ENCODE data around the gene SLFNL1. TPM values are rescaled to one million over a fixed set of nuclear protein-coding genes. Genes with fewer than 3 reads are reported as not detected.

The SLFNL1 gene
- total and polyA plus RNA-seq, 4 experiments from 2014 or later, result 0.77 to 1.6 (median 1.2) TPM; not detected in 1

DNA sequence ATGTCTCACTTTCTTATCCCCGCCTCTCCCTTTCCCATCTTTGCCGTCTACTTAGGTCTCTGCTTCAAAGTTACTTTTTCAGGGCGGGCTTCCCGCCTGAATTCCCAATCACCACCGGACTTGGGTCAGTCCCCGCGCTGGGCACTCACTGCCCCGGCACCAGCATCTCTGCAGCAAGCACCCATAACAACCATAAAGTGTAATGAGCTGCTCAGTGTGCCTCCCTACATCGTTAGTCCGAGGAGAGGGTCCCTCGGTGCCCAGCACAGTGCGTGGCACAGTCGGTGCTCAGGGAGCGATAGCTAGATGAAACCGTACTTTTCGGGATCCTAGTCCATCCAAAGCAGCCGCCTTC, 42.7 kb downstream of the SLFNL1 start:
- H3K4me3 Mint-ChIP-seq, result peak overlapping the region; percentile 81 to 89 (median 84)
- peaks cover 25% of the 10 kb centered on the region for H3K4me1 ChIP-seq (ENCODE audit: insufficient read depth, low read length)
- H3K4me3 ChIP-seq (ENCODE audit: low read length in 2 of 2), result peak overlapping the region; percentile 45 to 80
- no peaks in the 10 kb centered on the region for H3K27me3 ChIP-seq (ENCODE audit: insufficient read depth, low read length)
- H3K36me3 Mint-ChIP-seq, result peaks cover 0 to 11% of the 10 kb centered on the region in 2 donors
- no peaks in the 10 kb centered on the region for H3K9me3 Mint-ChIP-seq
- ChIA-PET POLR2A (ENCODE audit: partially characterized antibody) (interaction anchor here (0.6 to 2.9 kb wide), 7 partner anchors 11 to 290 kb away, joined by 3 to 25 read pairs (median 4); partner anchors contain the start of genes CITED4 and NFYC), CTCF (ENCODE audit: partially characterized antibody) (interaction anchor here (1.1 to 3.8 kb wide), 5 partner anchors 15 to 29 kb away, joined by 3 to 32 read pairs (median 5); no protein-coding TSS in a partner anchor)
- H3K27me3 Mint-ChIP-seq, result no peaks in the 10 kb centered on the region
- peaks cover 17 to 27% (median 22%) of the 10 kb centered on the region in 4 donors for H3K4me1 Mint-ChIP-seq
- peak in 2 of 5 donors; percentile 6 to 9 for DNase-seq
- no peaks in the 10 kb centered on the region for H3K9me3 ChIP-seq (ENCODE audit: control insufficient read depth in 1 of 2, low read length in 2 of 2)
- peak overlapping the region in 6 of 7 donors; percentile 61 to 90 (median 88) for H3K27ac Mint-ChIP-seq
- intact Hi-C loops (cut with micrococcal nuclease), result loop anchor here (1.0 to 5.0 kb wide), 3 partner anchors 24 to 1402 kb away; partner anchors contain the start of gene PABPC4
- H3K27ac ChIP-seq (ENCODE audit: low read depth, low read length), result peak overlapping the region; percentile 81
- H3K36me3 ChIP-seq (ENCODE audit: insufficient read depth, low read length), result peaks cover 8% of the 10 kb centered on the region

DNA sequence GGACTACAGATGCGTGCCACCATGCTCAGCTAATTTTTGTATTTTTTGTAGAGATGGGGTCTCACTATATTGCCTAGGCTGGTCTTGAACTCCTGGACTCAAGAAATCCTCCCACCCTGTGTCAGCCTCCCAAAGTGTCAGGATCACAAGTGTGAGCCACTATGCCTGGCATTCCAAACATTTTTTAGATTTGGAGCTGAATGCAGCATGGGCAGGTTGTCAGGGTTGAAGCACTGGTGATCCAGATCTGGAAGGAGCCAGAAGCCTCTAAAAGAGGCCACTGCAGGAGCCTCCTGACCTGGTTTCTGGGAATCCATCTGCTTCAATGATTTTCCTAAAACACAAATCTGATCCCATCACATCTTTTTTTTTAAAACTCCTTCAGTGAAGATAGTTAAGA, 43.8 kb downstream of the SLFNL1 start:
- Mint-ChIP-seq H3K27me3 (no peaks in the 10 kb centered on the region), H3K27ac (peak overlapping the region in 1 of 7 donors; percentile 38), H3K36me3 (peaks cover 0 to 7% of the 10 kb centered on the region in 2 donors), H3K4me1 (peaks cover 15 to 24% (median 18%) of the 10 kb centered on the region in 4 donors), H3K9me3 (no peaks in the 10 kb centered on the region), H3K4me3 (peak overlapping the region in 3 of 8 donors; percentile 8 to 28 (median 20))
- no peaks in the 10 kb centered on the region for H3K36me3 ChIP-seq (ENCODE audit: insufficient read depth, low read length)
- no peak overlapping the region for H3K27ac ChIP-seq (ENCODE audit: low read depth, low read length)
- no peaks in the 10 kb centered on the region for H3K9me3 ChIP-seq (ENCODE audit: control insufficient read depth in 1 of 2, low read length in 2 of 2)
- CTCF ChIA-PET (ENCODE audit: partially characterized antibody), result interaction anchor here (3.8 kb wide), 1 partner anchor 26 kb away, joined by 32 read pairs; no protein-coding TSS in a partner anchor
- no peak for DNase-seq
- no peak overlapping the region for H3K4me3 ChIP-seq (ENCODE audit: low read length in 2 of 2)
- POLR2A ChIA-PET (ENCODE audit: partially characterized antibody), result interaction anchor here (0.6 kb wide), 1 partner anchor 25 kb away, joined by 3 read pairs; no protein-coding TSS in a partner anchor
- peaks cover 25% of the 10 kb centered on the region for H3K4me1 ChIP-seq (ENCODE audit: insufficient read depth, low read length)
- intact Hi-C loops (cut with micrococcal nuclease), result loop anchor here (5.0 kb wide), 1 partner anchor 1400 kb away; the partner anchor contains the start of gene PABPC4
- H3K27me3 ChIP-seq (ENCODE audit: insufficient read depth, low read length), result no peaks in the 10 kb centered on the region

DNA sequence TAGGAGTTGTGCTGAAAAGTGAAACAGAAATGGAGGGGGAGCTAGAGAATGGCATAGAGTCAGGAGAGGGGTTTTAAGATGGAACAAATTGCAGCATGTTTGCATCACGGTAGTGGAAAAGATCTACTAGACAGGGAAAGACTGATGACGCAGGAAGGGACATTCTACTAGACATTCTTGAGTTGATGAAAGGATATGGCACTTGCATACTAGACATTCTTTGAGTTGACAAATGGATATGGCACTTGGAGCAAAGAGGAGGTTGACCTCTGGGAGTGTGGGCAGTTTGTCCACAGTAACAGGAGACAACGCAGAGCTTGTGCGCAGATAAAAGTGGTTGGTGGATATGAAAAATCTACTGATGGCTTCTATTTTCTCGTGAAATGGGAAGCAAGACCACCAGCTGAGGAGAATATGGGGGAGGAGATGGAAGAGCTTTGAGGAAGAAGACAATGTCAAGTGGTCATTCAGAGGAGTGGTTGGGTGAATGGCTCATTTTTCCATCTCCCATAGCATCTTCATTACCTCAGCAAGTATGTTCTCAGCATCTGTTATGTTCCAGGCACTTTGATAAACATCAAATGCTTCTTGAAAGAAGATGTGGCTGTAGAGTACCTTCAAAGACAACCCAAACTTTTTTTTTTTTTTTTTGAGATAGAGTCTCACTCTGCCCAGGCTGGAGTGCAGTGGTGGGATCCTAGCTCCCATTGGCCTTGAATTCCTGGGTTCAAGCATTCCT, 44.4 kb downstream of the SLFNL1 start:
- H3K4me3 ChIP-seq (ENCODE audit: low read length in 2 of 2), result no peak overlapping the region
- no peak for DNase-seq
- H3K4me1 ChIP-seq (ENCODE audit: insufficient read depth, low read length), result peaks cover 24% of the 10 kb centered on the region
- H3K27ac ChIP-seq (ENCODE audit: low read depth, low read length), result no peak overlapping the region
- intact Hi-C loops (cut with micrococcal nuclease), result loop anchor here (5.0 kb wide), 1 partner anchor 1400 kb away; the partner anchor contains the start of gene PABPC4
- no peaks in the 10 kb centered on the region for H3K9me3 Mint-ChIP-seq
- no peaks in the 10 kb centered on the region for H3K9me3 ChIP-seq (ENCODE audit: control insufficient read depth in 1 of 2, low read length in 2 of 2)
- peak overlapping the region in 3 of 8 donors; percentile 14 to 55 (median 22) for H3K4me3 Mint-ChIP-seq
- H3K27me3 ChIP-seq (ENCODE audit: insufficient read depth, low read length), result no peaks in the 10 kb centered on the region
- CTCF ChIA-PET (ENCODE audit: partially characterized antibody), result no interaction called here
- H3K27ac Mint-ChIP-seq, result peak overlapping the region in 3 of 7 donors; percentile 32 to 74 (median 57)
- H3K36me3 ChIP-seq (ENCODE audit: insufficient read depth, low read length), result no peaks in the 10 kb centered on the region
- peaks cover 0 to 7% of the 10 kb centered on the region in 2 donors for H3K36me3 Mint-ChIP-seq
- POLR2A ChIA-PET (ENCODE audit: partially characterized antibody), result no interaction called here
- no peaks in the 10 kb centered on the region for H3K27me3 Mint-ChIP-seq
- peaks cover 15 to 19% (median 16%) of the 10 kb centered on the region in 4 donors for H3K4me1 Mint-ChIP-seq

DNA sequence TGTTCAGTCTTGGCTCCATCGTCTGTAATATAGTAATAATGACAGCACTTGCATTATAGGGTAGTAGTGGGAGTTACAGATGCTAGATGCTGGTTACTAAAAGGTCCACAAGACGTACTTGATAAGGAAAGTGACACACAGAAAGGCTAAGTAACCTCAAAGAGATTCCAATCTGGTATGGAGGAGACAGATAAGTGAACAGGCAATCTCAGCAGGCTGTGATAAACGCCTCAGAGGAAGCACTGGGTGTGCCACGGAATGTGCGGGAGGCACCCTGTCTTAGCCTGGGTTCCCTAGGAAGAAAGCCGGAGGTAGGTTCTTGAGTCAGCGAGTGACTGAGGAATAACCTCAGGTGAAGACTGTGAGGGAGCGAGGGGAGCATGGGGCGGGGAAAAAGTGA, 46.6 kb downstream of the SLFNL1 start:
- H3K9me3 ChIP-seq (ENCODE audit: control insufficient read depth in 1 of 2, low read length in 2 of 2), result no peaks in the 10 kb centered on the region
- no peak overlapping the region for H3K4me3 ChIP-seq (ENCODE audit: low read length in 2 of 2)
- DNase-seq, result no peak
- Mint-ChIP-seq H3K36me3 (no peaks in the 10 kb centered on the region), H3K4me3 (no peak overlapping the region), H3K27ac (peak overlapping the region in 1 of 7 donors; percentile 14), H3K9me3 (no peaks in the 10 kb centered on the region), H3K27me3 (no peaks in the 10 kb centered on the region), H3K4me1 (peaks cover 0 to 2% (median 0%) of the 10 kb centered on the region in 4 donors)
- POLR2A ChIA-PET (ENCODE audit: partially characterized antibody), result interaction anchor here (0.6 kb wide), 1 partner anchor 290 kb away, joined by 3 read pairs; no protein-coding TSS in a partner anchor
- no peaks in the 10 kb centered on the region for H3K27me3 ChIP-seq (ENCODE audit: insufficient read depth, low read length)
- H3K36me3 ChIP-seq (ENCODE audit: insufficient read depth, low read length), result no peaks in the 10 kb centered on the region
- no peak overlapping the region for H3K27ac ChIP-seq (ENCODE audit: low read depth, low read length)
- intact Hi-C loops (cut with micrococcal nuclease), result loop anchor here (5.0 kb wide), 1 partner anchor 1398 kb away; the partner anchor contains the start of gene PABPC4
- peaks cover 6% of the 10 kb centered on the region for H3K4me1 ChIP-seq (ENCODE audit: insufficient read depth, low read length)
- CTCF ChIA-PET (ENCODE audit: partially characterized antibody), result no interaction called here

DNA sequence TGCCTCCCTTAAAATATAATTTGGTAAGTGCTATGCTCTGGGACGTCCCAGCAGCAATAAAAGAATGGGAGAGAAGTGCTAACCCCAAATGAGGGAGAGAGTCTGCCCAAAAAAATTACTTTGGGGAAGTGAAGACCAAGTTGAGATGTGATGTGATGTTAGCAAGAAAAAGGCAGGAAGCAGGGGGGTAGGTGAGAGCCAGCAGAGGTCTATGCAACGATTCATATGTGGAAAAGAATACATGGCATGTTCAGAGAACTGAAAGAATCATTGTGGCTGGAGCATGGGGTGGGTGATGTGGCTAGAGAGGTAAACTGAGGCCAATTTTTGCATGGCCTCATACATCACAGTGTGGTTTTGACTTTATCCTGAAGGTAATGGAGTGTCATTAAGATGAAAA, 47.6 kb downstream of the SLFNL1 start:
- Histone ChIP-seq H3K9me3 (ENCODE audit: control insufficient read depth in 1 of 2, low read length in 2 of 2) (no peaks in the 10 kb centered on the region), H3K27me3 (ENCODE audit: insufficient read depth, low read length) (no peaks in the 10 kb centered on the region), H3K4me3 (ENCODE audit: low read length in 2 of 2) (no peak overlapping the region), H3K36me3 (ENCODE audit: insufficient read depth, low read length) (no peaks in the 10 kb centered on the region), H3K27ac (ENCODE audit: low read depth, low read length) (no peak overlapping the region), H3K4me1 (ENCODE audit: insufficient read depth, low read length) (peaks cover 2% of the 10 kb centered on the region)
- DNase-seq, result no peak
- no peaks in the 10 kb centered on the region for H3K36me3 Mint-ChIP-seq
- no peak overlapping the region for H3K27ac Mint-ChIP-seq
- H3K4me1 Mint-ChIP-seq, result peaks cover 0 to 2% (median 0%) of the 10 kb centered on the region in 4 donors
- no peak overlapping the region for H3K4me3 Mint-ChIP-seq
- H3K9me3 Mint-ChIP-seq, result no peaks in the 10 kb centered on the region
- ChIA-PET CTCF (ENCODE audit: partially characterized antibody) (no interaction called here), POLR2A (ENCODE audit: partially characterized antibody) (no interaction called here)
- peaks cover 0 to 2% of the 10 kb centered on the region in 2 donors for H3K27me3 Mint-ChIP-seq
- intact Hi-C loops (cut with micrococcal nuclease), result no loop called here

DNA sequence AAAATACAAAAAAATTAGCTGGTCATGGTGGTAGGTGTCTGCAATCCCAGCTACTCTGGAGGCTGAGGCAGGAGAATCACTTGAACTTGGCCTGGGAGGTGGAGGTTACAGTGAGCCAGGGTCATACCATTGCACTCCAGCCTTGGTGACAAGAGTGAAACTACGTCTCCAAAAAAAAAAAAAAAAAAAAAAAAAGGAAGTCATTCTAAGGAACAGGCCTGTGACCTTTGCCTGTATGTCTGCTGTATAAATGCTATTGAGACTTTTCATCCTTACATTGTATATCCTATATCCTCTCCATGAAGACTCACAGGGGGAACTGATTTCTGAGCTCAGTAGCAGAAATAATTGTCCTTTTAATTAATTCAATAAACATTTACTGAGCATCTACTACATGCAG, 49.6 kb downstream of the SLFNL1 start:
- intact Hi-C loops (cut with micrococcal nuclease), result no loop called here
- Histone ChIP-seq H3K9me3 (ENCODE audit: control insufficient read depth in 1 of 2, low read length in 2 of 2) (no peaks in the 10 kb centered on the region), H3K27ac (ENCODE audit: low read depth, low read length) (no peak overlapping the region), H3K36me3 (ENCODE audit: insufficient read depth, low read length) (no peaks in the 10 kb centered on the region), H3K4me3 (ENCODE audit: low read length in 2 of 2) (no peak overlapping the region), H3K4me1 (ENCODE audit: insufficient read depth, low read length) (no peaks in the 10 kb centered on the region), H3K27me3 (ENCODE audit: insufficient read depth, low read length) (no peaks in the 10 kb centered on the region)
- peaks cover 0 to 2% of the 10 kb centered on the region in 2 donors for H3K27me3 Mint-ChIP-seq
- no peaks in the 10 kb centered on the region for H3K9me3 Mint-ChIP-seq
- H3K36me3 Mint-ChIP-seq, result no peaks in the 10 kb centered on the region
- no peak overlapping the region for H3K27ac Mint-ChIP-seq
- no peak overlapping the region for H3K4me3 Mint-ChIP-seq
- POLR2A ChIA-PET (ENCODE audit: partially characterized antibody), result interaction anchor here (0.6 kb wide), 1 partner anchor 1769 kb away, joined by 3 read pairs; no protein-coding TSS in a partner anchor
- DNase-seq, result no peak
- no peaks in the 10 kb centered on the region for H3K4me1 Mint-ChIP-seq
- CTCF ChIA-PET (ENCODE audit: partially characterized antibody), result interaction anchor here (1.6 kb wide), 1 partner anchor 19 kb away, joined by 3 read pairs; no protein-coding TSS in a partner anchor

DNA sequence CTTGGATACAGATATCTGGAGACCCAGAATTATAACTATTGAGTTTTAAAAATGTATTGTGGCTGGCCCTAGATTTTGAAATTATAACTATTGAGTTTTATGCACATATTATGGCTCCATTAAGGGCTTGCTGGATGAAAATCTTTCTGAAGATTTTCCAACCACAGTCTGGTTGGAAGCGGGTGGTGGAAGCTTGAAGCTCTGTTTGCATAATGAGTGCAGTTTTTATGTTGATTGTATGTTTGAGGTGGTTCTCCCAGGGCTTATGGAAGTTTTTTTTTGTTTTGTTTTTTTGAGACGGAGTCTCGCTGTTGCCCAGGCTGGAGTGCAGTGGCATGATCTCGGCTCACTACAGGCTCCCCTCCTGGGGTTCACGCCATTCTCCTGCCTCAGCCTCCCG, 52.1 kb downstream of the SLFNL1 start:
- Mint-ChIP-seq H3K4me1 (no peaks in the 10 kb centered on the region), H3K27ac (no peak overlapping the region), H3K27me3 (peaks cover 0 to 2% of the 10 kb centered on the region in 2 donors), H3K36me3 (no peaks in the 10 kb centered on the region), H3K9me3 (no peaks in the 10 kb centered on the region), H3K4me3 (no peak overlapping the region)
- ChIA-PET CTCF (ENCODE audit: partially characterized antibody) (no interaction called here), POLR2A (ENCODE audit: partially characterized antibody) (no interaction called here)
- DNase-seq, result no peak
- no peak overlapping the region for H3K27ac ChIP-seq (ENCODE audit: low read depth, low read length)
- H3K4me1 ChIP-seq (ENCODE audit: insufficient read depth, low read length), result no peaks in the 10 kb centered on the region
- no peaks in the 10 kb centered on the region for H3K27me3 ChIP-seq (ENCODE audit: insufficient read depth, low read length)
- intact Hi-C loops (cut with micrococcal nuclease), result no loop called here
- H3K4me3 ChIP-seq (ENCODE audit: low read length in 2 of 2), result no peak overlapping the region
- H3K36me3 ChIP-seq (ENCODE audit: insufficient read depth, low read length), result no peaks in the 10 kb centered on the region
- H3K9me3 ChIP-seq (ENCODE audit: control insufficient read depth in 1 of 2, low read length in 2 of 2), result no peaks in the 10 kb centered on the region

Measured in CD4-positive, alpha-beta memory T cell (primary cell).